Heart left ventricle (tissue), 13 donors: ENCODE measurements around the gene VMP1.

Experiments
- POLR2A ChIP-seq, 2 donors: fragments of 450-650 bp; IDR thresholded peaks; one replicate each; pipeline ENCODE4 v1.6.1; 2017; ENCODE audit warnings: antibody characterized with exemption in 2 of 2, mild to moderate bottlenecking in 2 of 2, moderate library complexity in 2 of 2
- TF ChIP-seq, protein P1 (sequence below), 12 donors: fragments of 200-600 bp; sonication (generic) in 4 of 12; IDR thresholded peaks; one replicate each; pipeline versions ENCODE4 v1.5.0 to v1.8.0; 2018 to 2022; ENCODE audit warnings: antibody characterized with exemption in 12 of 12, mild to moderate bottlenecking in 5 of 12
- donor health status: ischemic (EF 13 %, LVEDD 7.1; RV severe dilation, severe dysfunction).
- donor health status: DM: no; HTN: yes; CAD: no.
- donor health status: DM: no; HTN: no; CAD: no.
- donor health status: ischemic (EF 25% LVEDD 6.9; RV normal size, moderate dysfunction).
- donor health status: ischemic (EF 25% LVEDD 5.7; RV mildly dilated, moderate dysfunction).
- donor health status: ischemic (EF 35%, LVEDD 5.7; RV mildly dilated, moderate dysfunction).
- donor health status: nonischemic (EF 11% LVEDD 7.7; RV severe dilation, severe dysfunction).
- donor health status: DM: yes; HTN: yes; CAD: no.
- donor health status: PGD.
- donor health status: ischemic (EF 29% LVEDD 5.4; RV normal size, mild dysfunction).
- donor health status: nonischemic (EF 23%, LVEDD 6.1; RV moderate dilation, normal function).

DNA sequence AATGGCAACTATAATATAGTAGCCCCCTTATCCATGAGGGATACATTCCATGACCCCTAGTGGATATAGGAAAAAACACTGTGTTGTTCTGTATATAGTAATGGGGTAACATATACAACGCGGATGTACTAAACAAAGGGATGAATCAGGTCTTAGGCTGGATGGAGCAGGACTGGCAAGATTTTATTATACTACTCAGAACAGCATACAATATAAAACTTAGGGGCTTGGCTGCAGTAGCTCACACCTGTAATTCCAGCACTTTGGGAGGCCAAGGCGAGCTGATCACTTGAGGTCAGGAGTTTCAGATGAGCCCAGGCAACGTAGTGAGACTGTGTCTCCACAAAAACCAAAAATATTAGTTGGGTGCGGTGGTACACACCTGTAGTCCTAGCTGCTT lies 26.8 kb downstream of the VMP1 start:
- no peak for TF ChIP-seq POLR2A (IDR thresholded peaks at IDR 0.05)
- TF ChIP-seq, protein P1, sequence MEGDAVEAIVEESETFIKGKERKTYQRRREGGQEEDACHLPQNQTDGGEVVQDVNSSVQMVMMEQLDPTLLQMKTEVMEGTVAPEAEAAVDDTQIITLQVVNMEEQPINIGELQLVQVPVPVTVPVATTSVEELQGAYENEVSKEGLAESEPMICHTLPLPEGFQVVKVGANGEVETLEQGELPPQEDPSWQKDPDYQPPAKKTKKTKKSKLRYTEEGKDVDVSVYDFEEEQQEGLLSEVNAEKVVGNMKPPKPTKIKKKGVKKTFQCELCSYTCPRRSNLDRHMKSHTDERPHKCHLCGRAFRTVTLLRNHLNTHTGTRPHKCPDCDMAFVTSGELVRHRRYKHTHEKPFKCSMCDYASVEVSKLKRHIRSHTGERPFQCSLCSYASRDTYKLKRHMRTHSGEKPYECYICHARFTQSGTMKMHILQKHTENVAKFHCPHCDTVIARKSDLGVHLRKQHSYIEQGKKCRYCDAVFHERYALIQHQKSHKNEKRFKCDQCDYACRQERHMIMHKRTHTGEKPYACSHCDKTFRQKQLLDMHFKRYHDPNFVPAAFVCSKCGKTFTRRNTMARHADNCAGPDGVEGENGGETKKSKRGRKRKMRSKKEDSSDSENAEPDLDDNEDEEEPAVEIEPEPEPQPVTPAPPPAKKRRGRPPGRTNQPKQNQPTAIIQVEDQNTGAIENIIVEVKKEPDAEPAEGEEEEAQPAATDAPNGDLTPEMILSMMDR (IDR thresholded peaks at IDR 0.05): no peak
